ENCODE data around the gene RAB35.

DNA sequence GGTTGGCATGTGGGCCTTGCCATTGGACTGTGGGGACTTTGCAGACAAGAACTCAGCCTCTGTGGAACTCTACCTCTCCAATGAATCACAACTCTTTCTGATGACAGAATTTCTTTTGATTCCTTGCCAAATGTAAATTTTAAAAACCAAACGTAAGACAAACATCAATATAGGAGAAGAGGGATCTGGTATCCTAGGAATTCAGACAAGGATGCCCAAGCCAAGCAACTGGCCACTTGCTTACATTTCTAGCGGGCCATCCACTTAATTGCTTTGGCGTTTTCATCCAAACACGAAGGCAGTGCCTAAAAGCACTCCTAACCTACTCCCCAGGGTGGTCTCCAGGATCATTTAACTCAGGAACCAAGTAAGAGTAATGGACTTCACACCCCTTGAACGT, 23.4 kb upstream of the RAB35 start:
- TF ChIP-seq, protein P1, sequence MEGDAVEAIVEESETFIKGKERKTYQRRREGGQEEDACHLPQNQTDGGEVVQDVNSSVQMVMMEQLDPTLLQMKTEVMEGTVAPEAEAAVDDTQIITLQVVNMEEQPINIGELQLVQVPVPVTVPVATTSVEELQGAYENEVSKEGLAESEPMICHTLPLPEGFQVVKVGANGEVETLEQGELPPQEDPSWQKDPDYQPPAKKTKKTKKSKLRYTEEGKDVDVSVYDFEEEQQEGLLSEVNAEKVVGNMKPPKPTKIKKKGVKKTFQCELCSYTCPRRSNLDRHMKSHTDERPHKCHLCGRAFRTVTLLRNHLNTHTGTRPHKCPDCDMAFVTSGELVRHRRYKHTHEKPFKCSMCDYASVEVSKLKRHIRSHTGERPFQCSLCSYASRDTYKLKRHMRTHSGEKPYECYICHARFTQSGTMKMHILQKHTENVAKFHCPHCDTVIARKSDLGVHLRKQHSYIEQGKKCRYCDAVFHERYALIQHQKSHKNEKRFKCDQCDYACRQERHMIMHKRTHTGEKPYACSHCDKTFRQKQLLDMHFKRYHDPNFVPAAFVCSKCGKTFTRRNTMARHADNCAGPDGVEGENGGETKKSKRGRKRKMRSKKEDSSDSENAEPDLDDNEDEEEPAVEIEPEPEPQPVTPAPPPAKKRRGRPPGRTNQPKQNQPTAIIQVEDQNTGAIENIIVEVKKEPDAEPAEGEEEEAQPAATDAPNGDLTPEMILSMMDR (IDR thresholded peaks at IDR 0.05; ENCODE audit: insufficient read depth, low read length, poor library complexity, severe bottlenecking), result no peak
- no peak for TF ChIP-seq EZH2phosphoT487 (conservative IDR thresholded peaks at IDR 0.05; ENCODE audit: low read length)
